Dermis microvascular lymphatic vessel endothelial cell (primary cell): Measurements from ENCODE around the gene FMN1. TPM values are rescaled to one million over a fixed set of nuclear protein-coding genes. Genes with fewer than 3 reads are reported as not detected.
A peak's percentile ranks its signal among the peaks of the same experiment; 100 is the strongest.

ENCODE experiments used
- DNase-seq, 2 donors: peaks; one replicate each; pipeline versions ENCODE4 v3.0.0 to v3.0.0-alpha.2; 2010; ENCODE audit warnings: low read depth in 2 of 2
- total RNA-seq: library from RNA; depleted of rRNA; stranded (reverse); fragments of >200 nt; gene quantifications from 2 replicates; pipeline ENCODE4 v1.2.1, GENCODE V29; 2014

The FMN1 gene
- total RNA-seq, 1 donor from 2014 or later = under 0.01 TPM

DNA sequence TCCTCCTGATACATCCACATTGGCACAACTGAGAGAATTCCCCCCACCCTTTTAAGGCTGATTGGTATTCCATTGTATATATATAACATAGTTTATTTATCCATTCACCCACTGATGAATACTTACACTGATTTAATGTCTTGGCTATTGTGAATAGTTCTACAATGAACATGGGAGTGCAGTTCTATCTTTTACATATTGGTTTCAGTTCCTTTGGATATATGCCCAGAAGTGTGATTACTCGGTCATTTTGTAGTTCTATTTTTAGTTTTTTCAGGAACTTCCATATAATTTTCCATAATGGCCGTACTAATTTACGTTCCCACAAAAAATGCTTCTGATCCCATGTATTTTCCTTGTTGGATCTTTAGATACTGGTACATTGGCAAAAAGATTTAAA, 135.3 kb downstream of the FMN1 start:
- DNase-seq = no peak

DNA sequence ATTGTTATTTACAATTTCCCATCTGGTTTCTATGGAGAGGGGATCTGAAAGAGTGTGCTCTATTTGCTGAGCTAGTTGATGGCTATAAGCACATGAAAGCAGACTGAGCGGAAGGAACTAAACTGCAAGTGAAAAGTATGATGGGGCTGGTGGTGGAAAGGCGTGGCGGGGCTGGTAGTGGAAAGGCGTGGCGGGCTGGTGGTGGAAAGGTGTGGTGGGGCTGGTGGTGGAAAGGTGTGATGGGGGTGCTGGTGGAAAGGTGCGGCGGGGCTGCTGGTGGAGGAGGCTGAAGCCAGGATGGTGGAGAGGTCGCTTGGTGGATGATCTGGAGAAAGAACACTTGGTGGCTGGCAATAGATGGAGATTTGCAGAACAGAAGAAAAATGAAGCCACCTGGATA, 136.7 kb downstream of the FMN1 start:
- DNase-seq = no peak

DNA sequence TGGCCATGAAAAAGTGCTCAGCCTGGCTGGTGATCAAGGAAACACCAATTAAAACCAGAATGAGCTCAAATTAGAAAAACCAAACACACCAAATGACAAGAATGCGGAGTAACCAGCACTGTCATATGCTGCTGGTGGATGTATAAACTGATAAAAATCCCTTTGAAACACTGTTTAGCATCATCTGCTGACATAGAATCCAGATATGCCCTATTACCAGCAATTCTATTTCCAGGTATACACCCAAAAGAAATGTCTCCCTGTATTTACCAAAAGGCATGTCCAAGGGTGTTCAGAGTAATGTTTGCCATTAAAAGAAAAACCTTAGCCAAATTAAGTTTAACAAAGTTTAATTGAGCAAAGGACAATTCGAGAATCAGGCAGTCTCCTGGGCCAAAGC, 138.6 kb downstream of the FMN1 start:
- no peak for DNase-seq

DNA sequence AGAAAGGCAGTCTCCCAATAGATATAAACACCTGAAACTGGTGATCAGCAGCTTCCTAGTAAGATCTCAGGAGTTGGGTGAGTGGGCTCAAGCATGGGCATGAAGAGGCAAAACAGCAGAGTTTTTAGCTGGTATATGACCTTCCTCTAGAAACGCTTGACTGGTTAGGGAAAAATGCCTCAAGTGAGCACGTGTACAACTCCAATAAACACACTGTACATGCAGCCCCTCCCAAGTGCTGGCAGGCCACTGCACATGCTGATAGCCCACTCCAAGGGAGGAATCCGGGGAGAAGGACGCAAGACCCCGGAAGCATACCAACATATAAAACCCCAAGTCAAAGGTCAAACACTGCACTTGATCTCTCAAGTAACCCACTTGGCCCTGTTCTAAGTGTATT, 143.0 kb downstream of the FMN1 start:
- no peak for DNase-seq

DNA sequence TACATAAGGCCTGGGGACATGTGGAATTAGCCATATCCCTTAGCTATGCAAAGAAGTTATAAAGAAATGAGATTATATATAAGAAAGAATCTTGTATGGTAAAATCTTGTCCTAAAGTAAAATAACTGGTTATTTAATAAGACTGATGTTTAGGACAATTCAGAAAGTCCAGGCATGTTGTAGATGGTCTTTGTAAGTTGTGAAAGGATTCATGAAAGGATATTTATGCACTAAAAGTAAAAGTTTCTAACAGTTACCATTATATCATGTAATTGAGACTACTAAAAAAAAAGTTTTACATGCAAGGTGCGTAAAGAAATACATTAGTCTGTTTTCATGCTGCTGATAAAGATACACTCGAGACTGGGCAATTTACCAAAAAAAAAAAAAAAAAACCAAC, 146.3 kb downstream of the FMN1 start:
- no peak for DNase-seq

DNA sequence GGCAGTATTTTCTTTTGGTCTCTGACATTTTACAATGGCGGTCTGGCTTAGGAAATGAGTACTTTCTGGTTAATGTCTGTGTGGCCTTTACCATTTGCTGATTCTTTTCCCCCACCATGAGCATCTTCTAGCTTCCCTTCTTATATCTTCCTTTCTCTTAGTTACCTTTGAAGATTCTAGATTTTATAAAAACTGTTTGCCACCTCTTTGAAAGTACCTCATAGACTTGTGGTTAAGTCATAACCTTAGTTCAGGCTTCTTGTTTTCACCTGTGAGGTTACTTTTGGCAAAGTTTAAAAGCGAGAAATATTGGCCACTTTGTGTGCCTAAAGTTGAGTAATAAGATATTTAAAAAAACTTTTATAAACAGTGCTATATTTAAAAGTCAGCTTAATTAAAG, 147.4 kb downstream of the FMN1 start:
- DNase-seq = no peak

DNA sequence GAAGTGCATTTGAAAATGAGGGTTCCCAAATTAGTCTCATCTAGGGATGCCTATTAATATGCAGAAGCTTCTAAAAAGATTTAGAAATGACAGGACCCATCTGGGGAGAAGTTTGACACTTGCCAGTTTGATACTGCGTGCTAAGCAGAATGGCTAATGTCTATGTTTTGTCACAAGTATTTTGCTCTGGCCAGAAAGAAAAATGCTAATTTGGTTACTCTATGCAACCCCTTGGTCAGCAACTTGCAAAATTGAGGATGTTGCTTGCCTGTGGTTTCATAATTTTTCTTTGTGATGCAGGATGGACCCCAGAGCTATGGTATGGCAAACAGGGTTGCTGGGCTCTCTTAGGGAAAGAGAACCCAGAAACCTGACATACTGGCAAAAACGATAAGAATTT, 148.2 kb downstream of the FMN1 start:
- DNase-seq = no peak

DNA sequence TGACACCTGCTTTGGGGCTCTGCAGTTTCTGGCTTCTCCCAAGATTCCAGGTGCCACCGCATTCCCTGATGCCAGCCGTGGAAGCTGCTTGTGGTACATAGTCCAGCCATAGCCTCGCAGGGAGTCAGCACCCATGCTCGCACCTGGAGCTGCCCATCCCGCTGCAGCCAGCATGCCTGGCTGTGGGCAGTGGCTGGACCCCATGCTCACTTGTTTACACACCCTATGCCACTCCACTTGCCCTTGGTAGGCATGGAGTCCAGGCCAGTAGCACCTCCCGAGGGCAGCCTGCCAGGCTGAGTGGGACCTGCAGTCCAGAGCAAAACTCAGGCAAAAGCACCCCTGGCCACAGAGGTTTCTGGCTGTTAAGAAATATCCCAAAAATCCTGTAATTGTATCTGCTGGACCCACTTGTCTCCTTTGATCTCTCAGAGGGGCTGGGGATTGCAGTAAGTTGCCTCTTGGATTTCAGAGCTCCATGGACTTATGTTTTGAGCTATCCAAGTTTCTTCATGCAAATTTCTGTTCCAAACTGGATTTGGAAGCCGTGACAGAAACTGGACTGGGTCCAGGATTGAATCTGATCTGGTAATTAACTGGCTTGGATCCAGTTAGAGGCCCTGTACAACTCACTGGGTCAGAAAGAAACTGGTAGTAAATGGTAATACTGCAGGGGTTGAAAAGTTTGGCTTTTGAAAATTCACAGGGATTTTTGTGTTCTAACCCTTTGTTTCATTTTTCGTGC, 149.3 kb downstream of the FMN1 start:
- no peak for DNase-seq

DNA sequence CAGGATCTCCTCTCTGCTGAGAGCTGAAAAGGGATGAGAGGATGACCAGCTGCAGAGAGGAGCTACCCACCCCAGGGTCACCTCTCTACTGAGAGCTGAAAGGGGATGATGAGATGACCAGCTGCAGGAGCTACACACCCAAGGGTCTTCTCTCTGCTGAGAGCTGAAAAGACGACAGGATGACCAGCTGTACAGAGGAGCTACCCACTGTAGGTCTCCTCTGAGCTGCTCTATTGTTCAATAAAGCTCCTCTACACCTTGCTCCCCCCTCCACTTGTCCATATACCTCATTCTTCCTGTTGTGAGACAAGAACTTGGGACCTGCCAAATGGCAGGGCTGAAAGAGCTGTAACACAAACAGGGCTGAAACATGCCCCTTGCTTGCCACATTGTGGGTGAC, 149.9 kb downstream of the FMN1 start:
- no peak for DNase-seq

DNA sequence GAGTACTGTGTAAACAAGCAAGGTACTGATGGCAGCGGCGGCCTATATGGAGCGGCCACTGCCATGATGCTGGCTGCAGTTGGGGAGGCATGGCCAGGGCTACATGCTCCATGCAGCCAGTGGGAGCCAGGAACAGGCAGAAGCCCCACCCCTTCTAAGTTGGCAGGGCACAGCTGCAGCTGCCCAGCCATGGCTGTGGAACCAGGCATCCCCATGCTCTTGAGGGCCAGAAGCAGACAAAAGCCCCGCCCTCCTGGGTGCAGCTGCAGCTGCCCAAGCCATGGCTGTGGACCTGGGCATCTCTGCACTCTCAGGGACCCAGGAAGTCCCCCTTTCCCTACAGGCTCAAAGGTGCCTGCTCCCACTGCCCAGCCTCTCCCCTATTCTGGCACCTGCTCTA, 150.9 kb downstream of the FMN1 start:
- DNase-seq = no peak

DNA sequence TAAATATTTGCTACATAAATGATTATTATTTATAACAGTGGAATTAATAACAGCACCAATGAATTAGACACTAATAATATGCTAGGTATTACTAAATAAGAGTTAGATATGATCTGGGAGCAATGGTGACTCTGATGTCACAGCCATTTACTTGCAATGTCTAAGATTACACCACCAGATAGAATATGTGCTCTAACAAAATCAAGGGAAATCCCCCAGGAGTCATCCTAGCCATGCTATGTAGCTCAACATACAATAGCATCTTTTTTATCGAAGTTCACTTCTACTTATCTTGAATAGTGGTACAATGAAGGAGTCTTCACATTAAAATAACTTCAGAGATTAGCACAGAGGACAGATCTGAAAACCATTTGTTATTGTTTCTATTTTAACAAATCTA, 154.0 kb downstream of the FMN1 start:
- DNase-seq = no peak

DNA sequence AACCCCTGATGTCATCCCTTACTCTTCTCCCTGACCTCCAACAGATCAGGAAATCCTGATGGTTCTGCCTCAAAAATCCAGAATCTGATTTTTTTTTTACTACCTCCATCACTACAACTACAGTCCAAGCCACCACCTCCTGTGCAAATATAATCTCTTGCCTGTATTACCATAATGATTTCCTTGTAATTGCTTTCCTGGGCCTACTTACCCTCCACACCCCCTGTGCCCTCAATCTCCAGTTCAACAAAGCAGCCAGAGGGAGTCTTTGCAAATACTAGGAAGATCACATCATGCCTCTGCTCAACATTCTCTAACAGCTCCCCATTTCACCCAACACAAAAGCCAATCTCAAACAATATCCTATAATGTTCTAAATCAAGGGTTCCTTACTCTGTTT, 159.9 kb downstream of the FMN1 start:
- DNase-seq = no peak

DNA sequence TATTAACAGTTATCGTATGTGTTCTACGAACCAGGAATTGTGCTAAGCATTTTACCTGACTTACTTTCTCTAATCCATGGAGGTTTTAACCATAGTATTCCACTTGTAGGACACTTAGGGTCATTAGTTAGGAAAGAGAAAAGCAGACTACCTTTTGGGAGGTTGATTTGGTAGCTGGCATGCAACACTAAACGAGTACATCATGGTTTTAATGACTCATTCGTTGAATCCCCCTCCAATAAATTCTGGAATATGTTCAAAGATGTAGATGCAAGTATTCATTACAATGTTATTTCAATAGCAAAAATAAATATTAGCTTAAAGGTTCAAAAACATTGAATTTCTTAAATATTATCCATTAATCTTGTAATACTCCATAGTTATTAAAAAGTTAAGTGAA, 162.5 kb downstream of the FMN1 start:
- no peak for DNase-seq

DNA sequence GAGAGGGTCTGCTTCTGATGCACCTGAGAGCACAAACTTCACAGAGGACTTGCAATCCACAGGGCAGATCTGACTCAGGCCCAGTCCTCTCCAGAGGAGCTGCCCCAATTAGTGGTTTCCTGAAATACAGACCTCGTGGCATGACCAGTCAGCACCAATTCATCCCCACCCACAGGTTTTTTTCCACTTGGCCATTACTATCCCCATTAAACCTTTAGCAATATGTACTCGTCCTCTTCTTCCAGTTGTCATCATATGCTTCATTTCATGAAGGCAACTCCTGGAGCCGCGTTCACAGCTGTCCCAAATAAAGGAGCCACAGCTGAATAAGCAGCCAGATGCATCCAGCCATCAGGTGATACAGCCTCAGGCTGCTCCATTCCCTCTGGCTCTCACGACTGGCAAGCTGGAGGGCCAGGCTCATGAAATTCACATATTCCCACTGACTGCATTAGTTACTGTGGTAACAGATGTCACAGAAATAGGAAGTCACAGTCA, 163.1 kb downstream of the FMN1 start:
- DNase-seq = peak in 1 of 2 donors; percentile 15

DNA sequence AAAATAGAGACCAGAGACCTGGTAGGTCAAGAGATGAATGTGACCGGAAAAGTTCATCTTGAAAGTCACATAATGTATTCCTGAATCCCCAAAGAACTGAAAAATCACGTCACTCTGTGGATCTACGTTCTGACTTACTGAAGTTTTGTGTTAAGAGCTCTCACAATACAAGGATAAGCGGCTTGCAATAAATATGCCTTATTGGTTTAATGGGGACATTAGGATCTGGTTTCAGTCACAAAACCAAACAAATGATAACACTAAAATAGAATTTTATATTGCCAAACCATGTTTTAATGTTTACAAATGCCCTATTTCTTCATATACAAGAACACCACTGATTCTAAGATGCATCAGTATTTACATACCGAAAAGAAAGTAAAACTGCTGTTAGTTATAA, 164.2 kb downstream of the FMN1 start:
- no peak for DNase-seq

DNA sequence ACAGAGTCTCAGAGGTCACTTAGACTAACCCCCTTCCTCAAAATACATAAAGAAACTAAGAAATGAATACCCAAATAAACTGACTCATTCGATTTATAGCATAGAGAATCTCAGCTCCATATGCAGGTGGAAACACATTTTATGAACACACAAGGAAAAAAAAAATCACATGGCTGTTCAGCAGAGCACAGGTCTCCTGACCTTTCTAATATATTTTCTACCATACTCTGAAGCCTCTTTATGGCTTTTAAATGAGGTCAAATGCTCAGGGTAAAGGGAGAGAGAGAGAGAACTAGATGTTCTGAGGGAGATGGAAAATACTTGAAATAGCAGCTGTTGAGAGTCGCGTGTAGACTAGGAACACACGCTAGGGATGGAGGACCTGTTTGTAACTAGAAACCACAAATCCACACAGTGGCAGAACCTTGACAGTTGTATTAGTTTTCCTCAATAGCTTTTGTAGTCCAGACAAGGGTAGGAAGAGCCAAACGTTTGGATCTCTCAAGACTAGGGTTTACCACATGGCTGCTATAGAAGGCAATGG, 165.3 kb downstream of the FMN1 start:
- no peak for DNase-seq

DNA sequence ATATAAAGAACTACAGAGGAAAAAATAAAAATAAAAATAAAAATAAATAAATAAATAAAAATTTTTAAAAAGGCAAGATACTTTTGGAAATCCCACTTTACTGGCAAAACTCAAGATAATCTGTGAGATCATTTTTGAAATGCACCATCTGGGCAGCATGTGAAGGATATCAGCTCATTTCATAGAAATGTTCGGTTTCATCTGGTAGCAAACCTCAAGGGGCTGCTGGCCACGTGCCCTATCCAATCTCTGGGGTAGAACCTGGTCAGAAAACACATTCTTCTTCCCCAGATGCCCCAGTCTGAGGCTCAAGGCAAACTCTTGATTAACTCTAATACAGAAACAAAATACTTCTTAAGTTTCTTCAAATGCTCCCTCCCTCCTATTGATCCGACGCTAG, 166.0 kb downstream of the FMN1 start:
- DNase-seq = no peak

DNA sequence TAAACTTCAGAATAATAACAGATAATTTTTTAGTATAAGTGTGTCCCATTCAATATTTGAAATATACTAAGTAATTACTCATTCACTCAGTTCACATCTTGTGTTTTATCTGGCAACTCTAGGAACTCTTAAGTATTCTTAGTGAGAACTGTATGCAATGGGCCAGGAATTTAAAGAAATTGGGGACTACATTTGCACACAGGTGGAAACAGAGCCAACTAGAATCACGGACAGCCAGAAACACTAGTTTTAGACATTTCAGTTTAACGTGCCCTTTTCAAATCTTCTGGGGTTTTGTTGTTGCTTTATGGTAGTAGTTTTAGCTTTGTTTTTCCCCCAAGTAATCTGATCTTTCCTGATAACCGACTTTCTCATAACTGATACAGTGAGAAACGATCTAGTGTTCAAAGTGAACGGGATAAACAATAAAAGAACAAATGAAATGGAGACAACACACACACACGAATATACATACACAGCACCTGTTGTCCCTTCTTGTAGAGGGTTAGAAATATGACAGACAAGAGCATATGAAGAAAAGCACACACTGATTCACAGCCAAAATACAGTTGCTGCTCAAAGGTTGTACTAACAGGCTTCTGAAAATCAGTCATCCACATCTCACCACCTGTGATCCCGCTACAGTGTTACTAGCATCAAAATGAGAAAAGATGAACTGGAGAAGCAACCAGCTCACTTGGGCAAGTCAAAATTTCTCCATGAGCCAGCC, 167.0 kb downstream of the FMN1 start:
- no peak for DNase-seq

DNA sequence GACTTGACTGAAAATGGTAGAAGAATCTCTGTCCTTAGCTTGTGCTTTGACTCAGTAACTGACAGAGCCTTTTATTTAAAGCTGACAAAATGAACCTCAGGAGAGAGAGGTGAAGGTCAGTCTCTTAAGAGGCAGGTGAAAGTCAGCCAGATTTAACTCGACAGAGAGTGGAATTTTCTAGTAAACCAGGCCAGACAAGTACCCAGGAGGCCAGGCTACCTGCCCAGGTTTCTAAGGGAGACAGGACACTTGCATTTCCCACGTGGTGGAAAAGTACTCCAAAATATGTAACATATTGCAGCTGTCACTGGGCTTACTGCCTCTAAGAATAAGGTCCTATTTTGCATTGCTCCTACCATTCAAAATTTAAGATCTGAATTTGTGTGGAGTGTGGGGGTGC, 167.9 kb downstream of the FMN1 start:
- no peak for DNase-seq

DNA sequence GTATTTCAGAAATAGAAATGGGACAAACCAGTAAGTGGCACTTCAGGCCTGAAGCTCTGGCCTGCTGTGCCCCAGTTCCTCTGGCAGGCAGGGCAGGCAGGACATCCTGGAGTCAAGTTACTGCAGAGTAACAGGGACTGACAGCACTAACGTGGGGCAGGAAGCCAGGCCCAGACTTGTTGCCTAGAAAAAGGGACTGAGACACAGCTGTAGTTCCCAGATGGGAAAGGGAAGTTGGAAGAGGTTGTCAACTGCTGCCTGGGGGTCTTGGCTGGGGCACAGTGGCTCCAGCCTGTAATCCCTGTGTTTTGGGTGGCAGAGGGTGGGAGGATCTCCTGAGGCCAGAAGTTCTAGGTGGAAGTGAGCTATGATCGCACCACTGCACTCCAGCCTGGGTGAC, 171.9 kb downstream of the FMN1 start:
- DNase-seq = peak; percentile 33 to 84

DNA sequence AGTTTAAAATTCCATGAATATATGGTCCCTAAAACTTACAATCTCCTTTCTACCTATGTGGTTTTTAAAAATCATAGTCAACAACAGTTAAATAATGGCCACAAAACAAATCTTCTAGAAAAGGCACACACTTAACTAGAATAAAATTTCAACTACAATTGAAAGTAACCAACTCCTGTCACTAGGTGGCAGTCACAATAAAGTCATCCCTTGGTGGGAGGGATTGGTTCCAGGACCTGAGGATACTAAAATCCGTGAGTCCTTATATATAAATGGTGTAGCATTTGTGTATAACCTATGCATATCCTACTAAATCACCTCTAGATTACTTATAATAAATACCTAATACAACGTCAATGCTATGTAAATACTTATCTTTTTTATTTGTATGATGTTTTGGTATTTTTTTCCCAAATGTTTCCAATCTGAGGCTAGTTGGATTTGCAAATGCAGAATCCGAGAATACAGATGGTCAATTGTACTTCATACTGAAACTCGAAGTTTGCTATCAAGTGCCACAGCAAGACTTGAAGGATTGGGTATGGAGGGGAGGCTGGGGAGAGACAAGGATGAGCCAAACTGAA, 172.6 kb downstream of the FMN1 start:
- peak; percentile 38 to 65 for DNase-seq

DNA sequence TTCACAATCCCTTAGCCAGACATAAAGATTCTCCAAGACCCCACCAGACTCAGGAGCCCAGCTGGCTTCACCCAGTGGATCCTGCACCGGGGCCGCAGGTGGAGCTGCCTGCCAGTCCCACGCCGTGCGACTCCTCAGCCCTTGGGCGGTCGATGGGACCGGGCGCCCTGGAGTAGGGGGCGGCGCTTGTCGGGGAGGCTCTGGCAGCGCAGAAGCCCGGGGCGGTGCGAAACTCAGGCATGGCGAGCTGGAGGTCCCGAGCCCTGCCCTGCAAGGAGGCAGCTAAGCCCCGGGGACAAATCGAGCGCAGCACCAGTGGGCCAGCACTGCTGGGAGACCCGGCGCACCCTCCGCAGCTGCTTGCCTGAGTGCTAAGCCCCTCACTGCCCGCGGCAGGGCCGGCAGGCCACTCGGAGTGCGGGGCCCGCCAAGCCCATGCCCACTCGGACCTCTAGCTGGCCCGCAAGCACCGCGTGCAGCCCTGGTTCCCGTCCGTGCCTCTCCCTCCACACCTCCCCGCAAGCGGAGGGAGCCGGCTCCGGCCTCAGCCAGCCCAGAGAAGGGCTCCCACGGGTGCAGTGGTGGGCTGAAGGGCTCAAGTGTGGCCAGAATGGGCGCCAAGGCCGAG, 175.0 kb downstream of the FMN1 start:
- no peak for DNase-seq
